HG03442 (cell line): ENCODE measurements around the gene SMIM45.
"Not testable (repeated sequence)": the region's sequence is repeated elsewhere in the genome, so short reads cannot be mapped to it uniquely, and the experiment has no call there.

Experiments used
- ATAC-seq: cut with Tn5 transposase; IDR thresholded peaks from one replicate; pipeline ENCODE4 v1.9.1; 2021; ENCODE audit warnings: mild to moderate bottlenecking, moderate library complexity; ENCODE audit not compliant: unreplicated experiment

The SMIM45 gene

DNA sequence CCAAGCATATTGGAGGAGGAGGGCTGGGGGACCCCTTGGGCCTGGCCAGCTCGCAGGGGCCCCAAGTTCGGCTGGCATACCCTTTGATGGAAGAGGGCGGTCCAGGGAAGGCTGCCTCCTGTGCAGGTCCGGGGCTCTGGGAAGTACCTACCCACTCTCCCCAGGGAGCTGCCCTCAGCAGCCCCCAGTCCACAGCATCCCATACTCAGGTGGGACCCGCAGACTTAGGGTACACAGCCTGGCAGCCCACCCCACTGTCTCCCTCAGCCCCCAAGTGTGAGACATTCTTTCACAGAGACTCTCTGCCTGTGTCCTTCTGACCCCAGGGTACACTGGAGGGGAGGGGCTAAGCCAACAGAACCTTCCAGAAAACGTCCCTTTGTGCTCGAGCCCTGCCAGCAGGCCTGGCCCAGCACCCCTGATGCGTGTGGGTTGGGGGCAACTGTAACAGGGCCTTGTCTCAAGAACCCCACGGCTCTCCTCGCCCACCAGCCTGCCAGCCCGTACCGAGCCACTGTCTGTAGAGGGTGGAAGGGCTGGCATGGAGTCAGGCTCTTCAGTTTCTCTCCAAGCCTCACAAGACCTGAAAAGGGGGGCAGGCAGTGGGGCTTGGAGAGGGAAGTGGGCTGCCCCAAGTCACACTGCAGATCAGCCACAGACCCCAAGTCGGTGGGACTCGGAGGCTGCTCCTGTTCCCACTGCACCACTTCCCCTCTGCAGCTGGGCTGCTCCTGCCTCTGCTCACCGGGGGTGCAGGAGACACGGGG, 18.4 kb upstream of the SMIM45 start:
- no peak for ATAC-seq

DNA sequence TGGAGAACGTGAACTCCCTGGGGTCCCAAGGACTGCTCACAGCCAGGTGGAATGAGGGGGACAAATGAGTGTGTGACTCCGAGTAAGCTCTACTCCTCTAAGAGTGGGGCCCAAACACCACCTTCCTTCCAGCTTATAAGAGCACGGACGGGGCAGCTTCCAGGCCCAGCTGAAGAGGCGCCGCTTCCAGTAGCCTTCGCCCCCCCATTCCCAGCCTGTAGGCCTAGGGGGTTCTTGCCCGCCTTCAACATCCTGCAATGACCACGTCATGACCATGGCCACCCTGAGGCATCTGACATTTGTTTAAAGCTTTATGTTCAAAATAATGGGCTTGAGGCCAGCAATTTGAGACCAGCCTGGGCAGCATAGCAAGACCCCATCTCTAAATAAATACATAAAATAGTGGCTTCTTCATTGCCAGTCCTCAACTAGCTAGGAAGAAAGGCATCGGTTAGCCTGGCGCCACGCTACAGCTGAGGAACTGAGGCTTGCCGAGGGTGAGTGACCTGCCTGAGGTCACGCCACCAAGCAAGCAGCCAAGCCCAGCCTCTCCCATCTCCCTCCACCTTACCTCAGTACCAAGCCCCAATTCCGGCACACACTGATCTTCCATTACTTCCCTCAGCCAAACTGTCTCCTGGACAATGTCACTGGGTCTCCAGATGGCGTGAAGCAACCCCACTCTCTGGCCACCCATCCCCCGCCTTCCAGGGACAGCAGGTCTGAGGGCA, 17.5 kb upstream of the SMIM45 start:
- ATAC-seq, result no peak

DNA sequence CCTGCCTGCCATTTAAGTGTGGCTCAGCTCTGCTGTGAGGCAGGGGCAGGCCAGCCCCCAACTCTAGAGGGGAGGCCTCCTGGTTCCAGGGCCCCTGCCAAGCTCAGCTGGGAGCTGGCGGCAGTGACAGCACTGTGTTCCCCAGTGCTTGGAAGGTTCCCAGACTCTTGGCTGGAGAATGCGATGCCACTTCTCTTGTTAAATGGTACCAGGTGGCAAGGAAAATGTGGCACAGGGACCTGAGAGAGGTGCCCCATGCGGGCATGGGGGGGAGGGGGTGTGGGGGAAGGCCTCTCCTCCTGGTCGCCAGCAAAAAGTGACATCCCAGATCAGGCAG, 17.0 kb upstream of the SMIM45 start:
- ATAC-seq, result no peak

DNA sequence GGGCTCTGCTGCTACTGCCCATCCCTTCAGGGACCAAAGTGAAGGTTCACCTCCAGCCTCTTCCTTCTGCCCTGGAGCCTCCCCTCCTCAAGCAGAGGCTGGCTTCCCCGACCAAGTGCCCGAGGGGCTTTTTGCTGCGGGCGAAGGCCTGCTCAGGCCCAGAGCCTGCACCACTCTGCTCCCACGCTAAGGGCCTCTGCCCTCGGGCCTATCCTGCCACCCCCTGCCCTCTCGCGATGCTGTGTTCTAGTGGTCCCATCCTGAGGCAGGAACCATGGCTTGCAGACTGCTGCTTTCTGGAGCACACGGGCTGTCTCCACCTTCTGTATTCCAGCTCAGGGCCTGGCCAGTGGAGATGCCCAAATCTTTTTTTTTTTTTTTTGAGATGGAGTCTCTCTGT, 16.4 kb upstream of the SMIM45 start:
- ATAC-seq, result no peak

DNA sequence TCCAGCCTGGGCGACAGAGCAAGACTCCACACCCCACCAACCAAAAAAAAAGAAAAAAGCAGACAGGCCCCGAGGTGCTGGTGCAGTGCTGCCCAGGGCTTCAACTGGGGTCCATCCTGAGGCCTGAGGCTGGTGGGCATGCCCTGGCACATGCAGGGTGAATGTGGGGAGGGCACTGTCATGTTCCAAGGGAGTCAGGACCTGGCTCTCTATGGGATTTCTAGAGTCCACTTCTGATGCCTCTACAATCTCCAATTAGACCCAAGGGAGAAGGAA, 15.1 kb upstream of the SMIM45 start:
- ATAC-seq, result no peak

DNA sequence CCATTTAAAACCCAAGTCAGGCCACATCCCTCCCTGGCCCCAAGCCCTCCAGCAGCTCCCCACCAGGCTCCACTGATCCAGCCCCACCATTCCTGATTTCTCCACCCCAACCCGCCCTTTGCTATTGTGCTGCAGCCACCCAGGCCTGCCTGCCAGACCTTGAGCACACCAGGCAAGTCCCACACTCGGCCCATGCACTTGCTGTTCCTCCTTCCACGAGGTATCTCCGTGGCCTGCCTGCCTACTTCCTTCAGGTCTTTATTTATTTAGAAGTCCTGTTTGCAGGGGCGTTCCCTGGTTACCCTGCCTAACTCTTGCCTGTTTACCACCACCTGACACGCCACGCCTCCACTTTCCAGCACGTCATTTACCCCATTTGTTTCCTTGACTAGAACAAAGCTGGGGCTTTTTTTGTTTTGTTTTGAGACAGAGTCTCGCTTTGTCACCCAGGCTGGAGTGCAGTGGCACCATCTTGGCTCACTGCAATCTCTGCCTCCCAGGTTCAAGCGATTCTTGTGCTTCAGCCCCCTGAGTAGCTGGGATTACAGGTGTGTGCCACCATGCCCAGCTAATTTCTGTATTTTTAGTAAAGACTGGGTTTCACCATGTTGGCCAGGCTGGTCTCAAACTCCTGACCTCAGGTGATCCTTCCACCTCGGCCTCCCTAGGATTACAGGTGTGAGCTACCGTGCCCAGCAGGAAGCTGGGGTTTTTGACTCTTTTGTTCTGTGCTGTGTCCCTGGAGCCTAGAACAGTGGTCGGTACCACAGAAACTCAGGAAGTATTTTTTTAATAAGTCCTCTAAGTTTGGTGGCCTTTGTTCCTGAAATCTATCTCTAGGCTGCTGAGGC, 11.7 kb upstream of the SMIM45 start:
- peak; percentile 48 for ATAC-seq

DNA sequence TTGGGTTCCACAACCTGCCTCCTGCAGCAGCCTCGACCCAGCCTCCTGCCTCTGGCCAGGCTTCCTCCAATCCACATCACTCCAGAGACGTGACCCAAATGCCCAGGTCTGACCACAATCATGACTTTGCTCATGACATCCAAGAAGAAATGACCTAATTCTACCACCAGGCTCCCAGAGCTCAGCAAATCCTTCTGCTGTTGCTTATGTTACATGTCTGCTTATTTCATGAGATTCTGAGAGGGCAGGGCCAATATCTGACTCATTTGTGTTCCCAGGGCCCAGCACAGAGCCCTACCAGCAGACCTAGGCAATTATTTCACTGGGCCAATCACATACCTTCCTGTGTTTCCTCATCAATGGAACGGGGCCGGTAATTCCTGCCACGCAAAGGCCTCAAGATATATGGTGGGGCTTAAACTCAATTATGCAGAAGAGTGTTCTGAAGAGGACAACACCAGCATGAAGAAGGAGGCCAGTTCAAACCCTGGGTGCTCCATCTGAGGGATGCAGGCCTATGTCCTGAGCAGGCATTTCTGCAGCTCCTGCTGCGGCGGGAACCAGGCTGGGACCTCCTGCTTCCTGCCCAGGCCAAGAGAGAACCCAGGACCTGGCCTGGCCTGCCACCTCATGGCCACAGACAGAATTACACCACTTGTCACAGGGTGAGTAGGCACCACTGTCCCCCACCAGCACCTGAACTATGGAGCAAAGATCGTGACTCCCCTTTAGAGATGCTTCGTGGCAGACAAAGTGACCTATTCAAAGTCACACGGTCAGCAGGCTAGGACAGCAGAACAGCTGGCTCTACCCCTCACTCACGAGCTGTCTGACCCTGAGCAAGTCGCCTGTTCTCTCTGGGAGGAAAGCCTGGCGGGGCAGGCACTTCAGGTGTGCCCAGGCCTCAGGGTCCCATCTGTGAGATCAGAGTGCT, 10.9 kb upstream of the SMIM45 start:
- peak; percentile 27 for ATAC-seq

DNA sequence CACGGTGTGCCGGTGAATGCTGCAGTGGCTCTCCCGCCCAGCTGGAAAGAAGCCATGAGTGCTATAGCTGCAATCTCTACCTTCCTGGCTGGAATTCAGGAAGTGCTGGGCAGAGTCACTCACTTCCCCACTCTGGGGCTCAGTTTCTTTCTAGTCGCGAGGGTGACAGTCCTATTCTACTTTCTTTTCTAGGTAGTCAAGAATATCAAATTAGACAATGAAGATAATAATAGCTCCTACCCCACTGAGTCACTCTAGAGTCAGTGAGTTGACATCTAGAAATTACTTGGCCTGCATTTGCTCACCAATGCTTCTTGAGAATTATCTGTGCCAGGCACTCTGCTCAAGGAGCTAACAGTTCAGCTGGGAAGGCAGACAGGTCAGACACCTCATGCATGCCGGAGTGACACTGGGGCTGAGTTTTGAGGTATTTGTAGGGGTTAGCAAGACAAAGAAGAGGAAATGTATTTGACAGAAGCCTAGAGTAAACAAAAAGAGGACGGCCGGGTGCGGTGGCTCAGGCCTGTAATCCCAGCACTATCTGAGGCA, 8.2 kb upstream of the SMIM45 start:
- no peak for ATAC-seq

DNA sequence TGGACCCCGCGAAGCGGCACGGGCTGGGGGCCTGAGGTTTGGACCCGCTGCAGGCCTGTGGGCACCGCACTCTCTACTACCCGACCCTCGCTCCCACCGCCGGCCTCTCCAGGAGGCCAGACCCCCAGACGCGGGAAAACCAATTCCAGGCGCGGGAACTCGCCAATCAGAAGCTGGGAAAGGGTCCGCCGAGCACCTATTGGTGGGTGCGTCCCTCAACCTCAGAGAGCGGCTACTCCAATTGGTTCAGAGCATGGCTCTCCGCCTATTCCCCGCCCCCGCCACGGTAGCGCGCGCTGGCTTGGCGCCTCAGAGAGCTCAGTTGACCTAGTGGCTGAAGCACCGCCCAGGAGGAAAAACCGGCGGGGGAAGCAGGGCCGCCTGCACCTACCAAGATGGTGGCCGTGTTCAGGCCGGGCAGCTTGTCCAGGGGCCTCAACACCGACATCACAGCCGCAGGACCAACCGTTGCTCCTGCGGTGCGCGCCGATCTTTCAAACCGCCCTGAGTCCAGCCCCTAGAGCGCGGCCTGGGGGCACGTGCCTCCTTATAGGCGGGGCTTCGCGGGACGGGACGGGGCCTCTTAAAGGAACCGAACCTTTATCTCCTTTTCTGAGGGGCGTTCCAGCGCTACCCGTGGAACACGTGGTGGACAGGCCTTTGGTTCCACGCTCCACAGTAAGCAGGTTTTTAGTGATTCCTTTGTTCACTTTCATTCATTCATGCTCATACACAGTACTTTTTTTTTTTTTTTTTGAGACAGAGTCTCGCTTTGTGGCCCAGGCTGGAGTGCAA, 5.1 kb upstream of the SMIM45 start, which contains the start of gene CENPM:
Gene CENPM (minus strand): TSS at position 524 of the 795 bp plus-strand sequence. CDS start 76 bp downstream, at position 448.
- peak; percentile 75 for ATAC-seq

DNA sequence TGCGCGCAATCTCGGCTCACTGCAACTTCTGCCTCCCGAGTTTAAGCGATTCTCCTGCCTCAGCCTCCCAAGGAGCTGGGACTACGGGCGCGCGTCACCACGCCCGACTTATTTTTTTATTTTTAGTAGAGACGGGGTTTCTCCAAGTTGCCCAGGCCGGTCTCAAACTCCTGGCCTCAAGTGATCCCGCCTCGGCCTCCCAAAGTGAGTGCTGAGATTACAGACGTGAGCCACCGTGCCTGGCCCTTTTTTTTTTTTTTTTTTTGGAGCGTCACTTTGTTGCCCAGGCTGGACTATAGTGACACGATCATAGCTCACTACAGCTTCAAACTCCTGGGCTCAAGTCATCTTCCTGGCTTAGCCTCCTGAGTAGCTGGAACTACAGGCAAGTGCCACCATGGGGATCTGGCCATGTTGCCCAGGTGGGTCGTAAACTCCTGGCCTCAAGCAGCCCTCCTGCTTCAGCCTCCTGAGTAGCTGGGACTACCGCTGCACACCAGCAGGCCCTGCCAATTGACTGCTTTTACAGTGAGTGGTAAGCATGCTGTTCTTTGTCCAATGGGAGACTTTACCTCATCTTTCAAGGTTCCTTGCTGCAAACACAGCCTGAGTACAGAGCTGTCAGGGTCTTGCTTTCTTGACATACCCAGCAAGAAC, 4.4 kb upstream of the SMIM45 start:
- ATAC-seq, result no peak

DNA sequence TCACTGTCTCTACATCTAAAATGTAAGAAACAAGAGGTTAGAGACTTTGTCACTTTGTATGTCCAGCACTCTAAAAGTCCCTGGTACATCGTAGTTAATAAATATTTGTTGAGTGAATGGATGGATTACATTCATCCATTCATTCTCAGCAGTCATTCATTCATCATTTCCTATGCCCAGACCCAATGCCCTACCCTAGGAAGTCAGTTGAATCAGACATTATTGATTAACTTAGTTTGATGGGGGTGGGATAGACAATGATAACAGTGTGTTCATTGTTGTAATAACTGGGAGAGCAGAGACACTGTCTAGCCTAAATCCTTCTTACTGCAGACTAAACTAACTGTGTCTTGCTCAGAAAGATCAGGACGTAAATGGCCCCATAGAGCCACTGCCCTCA, 3.8 kb upstream of the SMIM45 start:
- ATAC-seq, result no peak

DNA sequence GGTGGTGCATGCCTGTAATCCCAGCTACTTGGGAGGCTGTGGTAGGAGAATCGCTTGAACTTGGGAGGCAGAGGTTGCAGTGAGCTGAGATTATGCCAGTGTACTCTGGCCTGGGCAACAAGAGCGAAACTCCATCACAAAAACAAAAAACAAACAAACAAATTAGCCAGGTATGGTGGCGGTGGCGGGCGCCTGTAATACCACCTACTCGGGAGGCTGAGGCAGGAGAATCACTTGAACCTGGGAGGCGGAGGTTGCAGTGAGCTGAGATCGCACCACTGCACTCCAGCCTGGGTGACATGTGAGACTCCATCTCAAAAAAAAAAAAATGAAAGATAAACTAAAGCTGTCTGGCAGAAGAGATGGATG, 3.0 kb upstream of the SMIM45 start:
- ATAC-seq, result not testable (repeated sequence)

DNA sequence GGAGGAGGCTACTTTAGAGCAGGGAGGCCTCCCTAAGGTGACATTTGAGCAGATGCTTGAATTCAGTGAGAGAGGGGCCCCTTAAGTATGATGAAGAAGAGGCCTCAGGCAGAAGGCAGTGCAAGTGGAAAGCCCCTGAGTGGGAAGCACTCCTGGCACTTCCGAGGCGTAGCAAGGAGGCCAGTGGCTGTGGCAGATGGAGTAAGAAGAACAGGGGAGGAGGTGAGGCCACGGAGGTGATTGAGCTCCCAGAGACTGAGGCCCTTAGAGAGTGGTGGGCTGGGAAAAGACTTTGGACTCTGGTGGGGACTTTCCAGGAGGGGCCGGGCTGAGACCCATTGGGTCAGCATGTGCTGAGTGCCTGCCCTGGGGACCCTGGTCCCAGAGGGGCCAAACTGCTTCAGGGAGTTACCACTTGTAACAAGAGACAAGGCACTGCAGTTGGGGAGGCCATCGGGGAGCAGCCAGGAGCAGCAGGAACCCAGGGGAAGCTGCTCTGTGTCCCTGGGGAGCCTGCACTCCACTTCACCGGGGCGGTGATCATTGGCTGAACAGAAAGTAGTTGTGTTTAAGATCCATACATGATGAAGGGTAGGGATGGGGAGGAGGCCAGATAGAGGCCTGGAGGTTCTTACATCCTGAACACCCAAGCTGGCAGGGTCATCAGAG, 2.5 kb upstream of the SMIM45 start:
- ATAC-seq, result no peak

DNA sequence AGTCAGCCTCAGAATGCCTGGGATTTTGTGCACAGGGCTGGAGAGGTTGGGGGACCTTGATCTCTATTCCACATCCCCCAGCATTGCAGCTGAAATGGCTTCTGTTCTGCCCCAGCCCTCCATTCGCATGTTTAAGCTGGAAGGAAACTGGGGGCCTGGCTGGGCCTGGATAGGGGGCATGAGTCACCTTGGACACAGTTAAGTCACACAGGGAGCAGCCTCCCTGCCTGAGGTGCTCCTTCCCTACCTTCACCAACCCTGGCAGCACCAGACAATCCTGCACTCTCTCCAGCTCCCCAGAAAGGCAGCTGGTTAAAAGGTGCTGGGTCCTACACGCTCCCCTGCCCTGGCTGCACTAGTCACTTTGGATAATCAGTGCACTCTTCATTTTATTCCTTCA, 763 bp downstream of the SMIM45 start:
- ATAC-seq, result no peak

DNA sequence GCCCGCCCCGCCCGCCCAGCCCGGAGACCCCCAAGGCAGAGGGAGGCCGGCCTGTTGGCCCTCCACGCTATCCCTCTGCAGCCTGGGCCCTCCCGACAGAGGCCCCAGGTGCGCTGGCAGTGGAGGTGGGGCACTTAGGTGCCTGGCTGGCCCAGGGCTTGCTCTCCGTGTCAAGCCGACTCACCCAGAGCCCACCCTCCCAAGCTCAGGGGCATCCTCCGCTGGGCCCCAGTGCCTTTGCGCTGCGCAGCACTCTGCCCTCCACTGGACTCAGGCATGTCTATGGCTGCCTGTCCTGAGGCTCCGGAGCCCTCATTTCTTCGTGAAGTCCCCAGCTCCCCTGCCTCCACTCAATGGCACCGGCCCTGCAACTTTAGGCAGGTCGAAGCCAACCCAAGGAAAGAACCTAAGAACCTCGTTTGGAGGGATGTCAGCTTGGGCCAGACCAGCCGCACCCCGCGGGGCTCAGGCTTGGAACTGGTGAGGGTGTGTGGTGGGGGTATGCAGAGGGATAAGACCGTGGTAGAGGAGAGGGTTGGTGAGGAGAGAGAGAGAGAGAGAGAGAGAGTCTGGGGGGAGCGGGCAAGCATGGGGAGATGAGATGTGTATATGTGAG, 6.1 kb downstream of the SMIM45 start:
- no peak for ATAC-seq

DNA sequence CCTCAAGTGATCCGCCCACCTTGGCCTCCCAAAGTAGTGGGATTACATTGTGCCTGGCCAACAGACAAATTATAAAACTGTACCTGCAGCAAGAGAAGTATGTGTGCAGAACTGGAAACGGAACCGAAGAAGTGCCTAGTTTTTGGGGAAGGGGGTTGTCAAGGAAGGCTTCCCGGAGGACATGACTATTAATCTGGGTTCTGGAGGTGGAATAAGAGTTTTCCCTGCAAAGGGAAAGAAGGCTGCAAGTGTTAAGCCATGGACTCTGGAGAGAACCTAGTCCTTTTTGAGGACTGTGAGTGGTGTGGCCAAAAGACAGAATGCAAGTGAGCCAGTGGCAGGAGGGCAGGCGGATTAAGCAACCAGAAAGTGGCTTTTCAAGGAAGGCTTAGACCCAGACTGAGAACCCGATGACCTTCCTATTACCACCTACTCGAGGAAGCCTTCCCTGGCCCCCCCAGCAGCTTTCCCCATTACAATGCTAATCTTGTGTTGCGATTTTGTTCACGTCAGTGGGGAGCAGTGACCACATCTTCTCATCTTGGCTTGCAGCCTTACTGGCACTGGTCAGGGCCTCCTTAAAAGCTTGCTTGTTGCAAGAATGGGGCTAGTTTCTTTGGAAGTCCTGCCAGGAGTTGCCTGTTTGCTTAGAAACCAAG, 11.6 kb downstream of the SMIM45 start:
- no peak for ATAC-seq

DNA sequence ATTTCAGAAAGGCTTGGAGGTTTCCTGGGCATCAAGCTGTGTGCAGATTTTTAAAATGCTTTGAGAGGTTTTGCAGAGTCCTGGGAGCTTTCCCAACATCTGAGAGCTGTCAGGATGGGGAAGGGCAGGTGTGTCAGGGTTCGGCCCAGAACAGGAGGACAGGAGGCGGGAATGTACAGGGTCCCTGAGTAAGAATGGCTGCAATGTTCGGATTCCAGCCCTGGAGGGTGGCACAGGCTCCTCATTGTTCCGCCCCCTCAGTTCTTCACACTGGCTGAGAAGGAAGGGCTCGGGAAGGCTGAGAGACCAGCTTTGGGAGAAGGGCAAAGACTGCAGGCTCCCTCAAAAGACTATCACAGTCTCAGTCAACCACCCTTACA, 12.2 kb downstream of the SMIM45 start:
- no peak for ATAC-seq

DNA sequence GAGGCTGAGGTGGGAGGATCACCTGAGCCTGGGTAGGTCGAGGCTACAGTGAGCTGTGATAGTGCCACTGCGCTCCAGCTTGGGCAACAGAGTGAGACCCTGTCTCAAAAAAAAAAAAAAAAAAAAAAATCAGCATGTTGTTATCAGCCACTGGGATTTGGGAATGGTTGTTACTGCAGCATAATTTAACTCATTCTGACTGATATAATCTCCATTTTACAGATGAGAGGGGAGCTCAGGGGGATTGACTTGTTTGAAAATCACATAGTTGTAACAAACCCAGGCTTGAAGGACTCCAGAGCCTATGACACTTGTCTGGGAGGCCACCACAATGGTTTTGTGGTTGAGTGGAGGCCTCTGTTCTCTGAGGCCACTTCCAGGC, 14.3 kb downstream of the SMIM45 start:
- ATAC-seq, result no peak
